GM12878 (cell line): ENCODE data around the gene ZSWIM5. TPM values are rescaled to one million over a fixed set of nuclear protein-coding genes. Genes with fewer than 3 reads are reported as not detected.

Source experiments
- ATAC-seq: fragments of 200-7000 bp; cut with Tn5 transposase; 3 replicates; pipeline ENCODE4 v1.9.1; 2020; ENCODE audit warnings: mild to moderate bottlenecking, moderate library complexity
- BruUV-seq: library from RNA; stranded (reverse); fragments of 400-500 nt; replicated peaks from 2 replicates; lab custom pipeline; 2021; lab: Mats Ljungman, UMichigan
- CTCF ChIA-PET: fragments of 300-600 bp; sonication (Branson Sonifier 250); formaldehyde crosslinking; extraction: SDS; loops from one replicate; lab custom pipeline; 2021; ENCODE audit warnings: inconsistent platforms; lab: Yijun Ruan, JAX
- POLR2A ChIA-PET: fragments of 350-600 bp; formaldehyde crosslinking; extraction: SDS; loops from one replicate; lab custom pipeline; 2021; ENCODE audit warnings: inconsistent platforms; lab: Charles Lee
- RAD21 ChIA-PET: fragments of 300-600 bp; sonication (Branson Sonifier 250); formaldehyde crosslinking; loops from one replicate; lab custom pipeline; 2023; ENCODE audit warnings: antibody characterized with exemption; ENCODE audit not compliant: unreplicated experiment; lab: Charles Lee
- SMC1A ChIA-PET: fragments of 300-600 bp; sonication (Branson Sonifier 250); formaldehyde crosslinking; loops from one replicate; lab custom pipeline; 2023; ENCODE audit not compliant: unreplicated experiment, uncharacterized antibody; lab: Charles Lee
- DNase-seq: peaks from one replicate; pipeline ENCODE4 v3.0.0-alpha.2; 2011; ENCODE audit warnings: low read depth, low spot score
- FAIRE-seq: peaks from 3 replicates; lab custom pipeline; 2011; peaks lifted over from hg19 to GRCh38; lab: Jason Lieb, UNC
- H2AFZ ChIP-seq: 2 replicates; pipeline ENCODE4 v1.6.0; 2011; ENCODE audit warnings: low read depth, low read length, control low read depth; ENCODE audit not compliant: control insufficient read depth
- H3K27ac ChIP-seq: 2 replicates; pipeline ENCODE4 v1.5.1; 2011; ENCODE audit warnings: control low read depth; ENCODE audit not compliant: control insufficient read depth, insufficient read depth
- H3K27me3 ChIP-seq, 2 experiments: replicated peaks in 1 of 2; 2 replicates each; pipeline versions ENCODE4 v1.6.0 to v1.6.1; 2011; ENCODE audit warnings: low read length in 1 of 2; ENCODE audit not compliant: control insufficient read depth in 2 of 2, insufficient read depth in 2 of 2
- H3K36me3 ChIP-seq, 2 experiments: 2 replicates each; pipeline ENCODE4 v1.5.1; 2011; ENCODE audit warnings: low read length in 1 of 2; ENCODE audit not compliant: control insufficient read depth in 2 of 2, insufficient read depth in 2 of 2
- H3K4me1 ChIP-seq: 2 replicates; pipeline ENCODE4 v1.6.1; 2011; ENCODE audit warnings: mild to moderate bottlenecking, low read length, moderate library complexity, mixed read lengths; ENCODE audit not compliant: control insufficient read depth, insufficient read depth
- H3K4me2 ChIP-seq: 2 replicates; pipeline ENCODE4 v1.6.0; 2011; ENCODE audit warnings: control low read depth; ENCODE audit not compliant: control insufficient read depth, insufficient read depth
- H3K4me3 ChIP-seq: fragments of 200-600 bp; sonication (generic); 2 replicates; pipeline ENCODE4 v1.5.1; 2016
- H3K79me2 ChIP-seq: 2 replicates; pipeline ENCODE4 v1.6.0; 2011; ENCODE audit warnings: low read length; ENCODE audit not compliant: control insufficient read depth, insufficient read depth
- H3K9ac ChIP-seq: 2 replicates; pipeline ENCODE4 v1.8.0; 2011; ENCODE audit warnings: low read length, control low read depth, mixed read lengths; ENCODE audit not compliant: control insufficient read depth, insufficient read depth
- H3K9me3 ChIP-seq: replicated peaks from 3 replicates; pipeline ENCODE4 v1.5.1; 2011; ENCODE audit warnings: mild to moderate bottlenecking, low read length; ENCODE audit not compliant: control insufficient read depth, insufficient read depth
- H4K20me1 ChIP-seq: 2 replicates; pipeline ENCODE4 v1.6.0; 2011; ENCODE audit not compliant: control insufficient read depth, insufficient read depth
- CEBPZ ChIP-seq: fragments of 150-350 bp; IDR thresholded peaks from 2 replicates; pipeline ENCODE4 v1.6.1; 2016; ENCODE audit warnings: low read depth, low read length
- E2F8 ChIP-seq: fragments of 450-650 bp; IDR thresholded peaks from 2 replicates; pipeline ENCODE4 v1.6.1; 2018; ENCODE audit warnings: mild to moderate bottlenecking, low read depth, moderate library complexity; ENCODE audit not compliant: partially characterized antibody
- POLR2A ChIP-seq: IDR thresholded peaks from 2 replicates; pipeline ENCODE4 v1.6.1; 2011; ENCODE audit warnings: low read depth, mild to moderate bottlenecking, low read length
- ZBTB4 ChIP-seq: fragments of 450-650 bp; formaldehyde crosslinking; IDR thresholded peaks from 2 replicates; pipeline ENCODE4 v1.4.0; 2022; ENCODE audit warnings: mild to moderate bottlenecking, moderate library complexity
- in situ Hi-C: fragments of 300-500 bp; cut with MboI; formaldehyde crosslinking; loops from 9 replicates; pipeline ENCODE4 v1.14.3; 2018; ENCODE audit warnings: mixed read lengths
- intact Hi-C: fragments of 100-400 bp; cut with micrococcal nuclease; formaldehyde crosslinking; loops from one replicate; pipeline ENCODE4 v1.14.2; 2022; ENCODE audit not compliant: unreplicated experiment
- polyA plus RNA-seq, 11 experiments: library from polyadenylated mRNA; depleted of rRNA in 4 of 11; unstranded in 6 of 11; stranded (reverse) in 5 of 11; fragments of >200 nt; fragmentation: Nextera tagmentation in 4 of 11; fragmentation: Illumina TruSeq in 1 of 11; extraction: Ambion mirVana in 4 of 11; extraction: Trizol in 1 of 11; gene quantifications; 1 replicate in 1 of 11; 2 replicates in 10 of 11; pipeline versions ENCODE4 v1.2.1 to v1.2.3, GENCODE V29; 2011 to 2016; ENCODE audit warnings: inconsistent platforms in 2 of 11, missing spikeins in 2 of 11, low read depth in 1 of 11
- total RNA-seq, 4 experiments: library from RNA; depleted of rRNA in 3 of 4; stranded (reverse); fragments of >200 nt in 3 of 4; fragmentation: Illumina TruSeq in 1 of 4; extraction: Trizol in 1 of 4; gene quantifications; 2 replicates each; pipeline versions ENCODE4 v1.2.1 to v1.2.3, GENCODE V29; 2013 to 2021

ZSWIM5 gene
- total and polyA plus RNA-seq, 10 of the 15 experiments (the other 5 are each of a cell fraction or from before 2014, with no cell fraction given) = 0.07 to 0.97 (median 0.34) TPM; not detected in 1

DNA sequence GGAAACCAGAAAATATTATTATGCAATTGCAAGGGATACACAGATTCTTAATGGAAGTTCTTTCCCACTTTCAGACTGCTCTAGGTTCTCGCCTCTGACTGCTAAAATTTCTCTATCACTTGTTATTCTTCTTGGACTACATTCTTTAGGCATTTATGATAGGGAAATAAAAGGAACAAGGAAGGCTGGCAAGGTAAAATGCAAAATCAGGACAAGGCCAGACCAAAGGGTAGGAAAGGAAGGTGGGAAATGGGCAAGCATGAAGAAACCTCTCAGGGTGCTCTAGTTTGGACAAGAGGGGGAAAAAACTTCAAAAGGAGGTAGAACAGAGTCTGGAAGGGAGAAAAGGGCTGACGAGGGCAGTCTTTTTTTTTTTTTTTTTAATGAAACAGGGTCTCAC, 168.2 kb downstream of the ZSWIM5 start (continued):
- TF ChIP-seq ZBTB4 (CRISPR knock-in tag) = no peak

DNA sequence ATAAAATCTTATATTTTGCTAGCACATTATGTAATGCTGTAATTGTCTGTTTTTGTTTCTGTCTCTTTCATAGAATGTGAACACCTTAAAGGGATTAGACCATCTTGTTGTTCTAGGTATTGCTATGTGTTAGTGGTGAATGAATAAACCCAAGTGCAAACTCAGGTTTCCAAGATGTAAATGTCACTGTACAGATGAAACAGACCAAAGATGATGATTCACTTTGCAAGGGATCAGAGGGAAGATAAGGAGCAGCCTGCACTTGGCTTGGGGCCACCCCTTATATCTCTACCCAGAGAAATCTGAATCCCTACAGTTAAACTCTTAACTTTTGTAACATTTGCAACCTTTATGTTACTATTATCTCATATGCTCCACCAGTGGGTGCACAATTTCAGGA, 168.9 kb downstream of the ZSWIM5 start:
- FAIRE-seq (no peak), ATAC-seq (no peak), DNase-seq (no peak)
- TF ChIP-seq POLR2A = no peak
- no peak for TF ChIP-seq CEBPZ
- no peak for TF ChIP-seq E2F8
- Histone ChIP-seq H3K4me3 (no peak overlapping the region), H3K4me2 (no peak overlapping the region), H3K79me2 (no peaks in the 10 kb centered on the region), H3K27ac (no peak overlapping the region), H3K27me3 (no peaks in the 10 kb centered on the region), H4K20me1 (no peaks in the 10 kb centered on the region), H3K9me3 (no peaks in the 10 kb centered on the region), H3K36me3 (no peaks in the 10 kb centered on the region), H3K4me1 (peaks cover 4% of the 10 kb centered on the region), H3K9ac (no peak overlapping the region), H2AFZ (no peak overlapping the region)
- in situ Hi-C loops = no loop called here
- intact Hi-C loops = no loop called here
- ChIA-PET SMC1A (no interaction called here), RAD21 (no interaction called here), CTCF (no interaction called here), POLR2A (no interaction called here)
- BruUV-seq = no TSS peak
